ENCODE measurements around the gene DOC2A. TPM values are rescaled to one million over a fixed set of nuclear protein-coding genes. Genes with fewer than 3 reads are reported as not detected.

The DOC2A gene
- total and polyA plus RNA-seq, 11 donors: 0.09 to 1.4 (median 0.88) TPM; not detected in 4

DNA sequence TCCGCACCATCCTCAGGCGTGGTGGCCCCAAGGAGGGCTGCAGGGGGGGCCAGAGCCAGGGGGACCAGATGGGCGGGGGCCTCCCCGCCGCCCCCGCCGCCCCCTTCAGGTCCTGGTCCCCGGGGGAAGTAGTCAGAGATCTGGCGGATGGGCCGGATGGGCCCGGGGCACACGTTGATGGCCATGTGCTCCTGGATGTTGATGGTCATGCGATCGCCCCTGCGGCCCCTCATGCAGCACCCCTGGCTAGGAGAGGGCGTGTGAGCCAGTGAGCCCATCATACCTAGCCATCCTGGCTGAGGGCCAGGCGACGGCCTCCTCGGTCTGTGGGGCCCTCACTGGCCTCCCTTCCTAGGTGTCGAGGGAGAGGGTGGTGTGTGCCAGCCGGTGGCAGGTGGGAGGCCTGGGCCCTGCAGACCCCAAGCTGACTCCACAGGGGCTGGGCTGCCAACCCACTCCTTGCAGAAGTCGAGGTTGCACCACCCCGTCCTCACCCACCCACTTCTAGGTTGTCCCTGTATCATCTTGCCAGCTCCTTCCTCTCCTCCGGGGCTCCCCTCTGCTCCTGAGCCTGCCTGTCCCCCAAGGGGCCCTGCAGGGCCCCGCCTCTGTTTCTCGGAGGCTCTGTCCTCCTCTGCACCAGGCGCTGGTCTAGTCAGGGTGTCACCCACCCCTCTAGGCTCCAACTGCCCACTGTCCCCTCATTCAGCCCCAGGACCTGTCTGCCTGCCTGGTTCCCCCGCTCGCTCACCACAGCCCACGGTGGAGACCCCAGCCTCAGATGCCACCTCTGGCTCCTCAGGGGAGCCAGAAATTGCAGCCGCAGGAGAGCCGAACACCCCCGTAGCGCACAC lies 610 bp downstream of the DOC2A start:
- ATAC-seq (no peak), DNase-seq (peak in 1 of 5 donors; percentile 49)
- TF ChIP-seq POLR2A (IDR thresholded peaks at IDR 0.05): no peak
- TF ChIP-seq, protein P1, sequence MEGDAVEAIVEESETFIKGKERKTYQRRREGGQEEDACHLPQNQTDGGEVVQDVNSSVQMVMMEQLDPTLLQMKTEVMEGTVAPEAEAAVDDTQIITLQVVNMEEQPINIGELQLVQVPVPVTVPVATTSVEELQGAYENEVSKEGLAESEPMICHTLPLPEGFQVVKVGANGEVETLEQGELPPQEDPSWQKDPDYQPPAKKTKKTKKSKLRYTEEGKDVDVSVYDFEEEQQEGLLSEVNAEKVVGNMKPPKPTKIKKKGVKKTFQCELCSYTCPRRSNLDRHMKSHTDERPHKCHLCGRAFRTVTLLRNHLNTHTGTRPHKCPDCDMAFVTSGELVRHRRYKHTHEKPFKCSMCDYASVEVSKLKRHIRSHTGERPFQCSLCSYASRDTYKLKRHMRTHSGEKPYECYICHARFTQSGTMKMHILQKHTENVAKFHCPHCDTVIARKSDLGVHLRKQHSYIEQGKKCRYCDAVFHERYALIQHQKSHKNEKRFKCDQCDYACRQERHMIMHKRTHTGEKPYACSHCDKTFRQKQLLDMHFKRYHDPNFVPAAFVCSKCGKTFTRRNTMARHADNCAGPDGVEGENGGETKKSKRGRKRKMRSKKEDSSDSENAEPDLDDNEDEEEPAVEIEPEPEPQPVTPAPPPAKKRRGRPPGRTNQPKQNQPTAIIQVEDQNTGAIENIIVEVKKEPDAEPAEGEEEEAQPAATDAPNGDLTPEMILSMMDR (IDR thresholded peaks at IDR 0.05): no peak
- Histone ChIP-seq H3K9me3 (no peaks in the 10 kb centered on the region), H3K27ac (no peak overlapping the region), H3K4me3 (peak overlapping the region in 11 of 12 donors; percentile 23 to 52 (median 40)), H3K36me3 (no peaks in the 10 kb centered on the region), H3K4me1 (peaks cover 2 to 30% (median 12%) of the 10 kb centered on the region in 12 donors), H3K27me3 (peaks cover 20 to 44% (median 41%) of the 10 kb centered on the region in 9 donors)
- intact Hi-C loops (cut with DNase I): loop anchor here in 5 of 10 donors (5.0 to 10.0 kb wide), 7 partner anchors 55 to 308 kb away; partner anchors contain the start of genes KCTD13 (in 4 of the 5), CDIPT (in 3 of the 5), PAGR1 (in 1 of the 5) and PRRT2 (in 1 of the 5)
- WGBS, 4 donors: 6 to 18% (median 16%) methylated on average over 9 to 34 of the region's 34 CpGs

DNA sequence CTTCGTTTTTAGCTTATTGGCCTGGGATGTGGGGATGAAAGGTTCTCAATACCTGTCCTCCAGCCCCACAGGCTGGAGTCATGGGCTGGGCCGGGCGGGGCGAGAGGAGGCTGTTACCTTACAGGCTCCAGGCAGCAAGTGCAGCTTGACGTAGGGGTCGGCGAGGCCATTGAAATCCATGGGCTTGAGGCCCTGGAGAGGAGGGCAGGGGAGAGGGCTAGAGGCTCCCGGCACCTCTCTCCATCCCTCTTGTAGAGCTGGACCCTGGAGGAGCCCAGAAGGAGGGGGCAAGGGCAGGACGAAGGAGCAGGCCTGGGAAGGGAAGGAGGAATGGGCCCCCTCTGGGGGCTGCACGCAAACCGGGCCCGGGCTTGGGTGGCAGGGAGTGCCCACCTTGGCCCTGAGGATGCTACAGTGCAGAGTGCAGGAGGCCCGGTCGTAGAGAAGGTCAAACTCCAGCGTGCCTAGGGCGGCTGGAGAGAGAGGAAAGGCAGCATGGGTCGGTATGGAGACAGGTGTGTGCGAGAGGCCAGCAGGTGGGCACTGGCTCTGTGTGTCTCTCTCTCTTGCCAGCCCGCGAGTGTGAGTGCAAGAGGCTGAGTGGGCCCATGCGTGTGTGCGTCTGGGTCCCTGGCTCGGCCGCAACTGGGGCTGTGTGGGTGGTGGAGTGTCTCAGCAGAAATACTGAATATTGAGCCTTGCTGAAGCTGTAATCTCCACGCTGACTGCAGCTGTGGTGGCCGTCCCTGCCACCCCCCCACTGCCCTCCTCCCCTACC lies 1.6 kb downstream of the DOC2A start:
- Histone ChIP-seq H3K36me3 (peaks cover 0 to 1% (median 0%) of the 10 kb centered on the region in 9 donors), H3K9me3 (no peaks in the 10 kb centered on the region), H3K4me1 (peaks cover 2 to 31% (median 12%) of the 10 kb centered on the region in 12 donors), H3K4me3 (no peak overlapping the region), H3K27ac (no peak overlapping the region), H3K27me3 (peaks cover 20 to 44% (median 41%) of the 10 kb centered on the region in 9 donors)
- intact Hi-C loops (cut with DNase I): loop anchor here in 5 of 10 donors (5.0 to 10.0 kb wide), 7 partner anchors 54 to 307 kb away; partner anchors contain the start of genes KCTD13 (in 4 of the 5), CDIPT (in 3 of the 5), PAGR1 (in 1 of the 5) and PRRT2 (in 1 of the 5)
- 47 to 52% (median 51%) methylated on average over 26 of the region's 26 CpGs for WGBS, 4 donors
- DNase-seq: no peak
- no peak for TF ChIP-seq POLR2A (IDR thresholded peaks at IDR 0.05)
- TF ChIP-seq, protein P1 (IDR thresholded peaks at IDR 0.05): no peak
- ATAC-seq: no peak

DNA sequence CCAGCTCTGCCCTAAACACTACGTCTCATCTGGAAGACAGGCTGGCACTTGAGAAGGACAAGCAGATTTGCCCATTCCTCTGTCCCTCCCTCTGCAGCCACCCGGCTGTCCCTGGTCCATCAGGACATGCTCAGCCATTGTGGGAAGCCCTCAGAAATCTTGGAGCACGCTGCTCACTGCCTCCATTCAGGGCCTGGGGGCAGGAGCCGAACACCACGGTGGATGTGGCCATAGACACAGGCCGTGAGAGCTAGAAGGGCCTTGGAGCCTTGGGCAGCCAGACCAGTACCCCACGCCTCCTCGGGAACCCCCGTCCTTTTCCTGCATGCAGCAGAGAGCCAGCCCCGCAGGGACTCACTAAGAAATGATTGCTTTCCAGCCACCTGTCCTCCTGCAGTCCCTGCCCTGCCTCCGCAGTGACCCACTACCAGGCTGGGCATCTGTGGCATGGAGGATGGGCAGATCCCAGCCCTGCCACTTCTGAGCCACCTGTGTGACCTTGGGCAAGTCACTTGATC lies 3.4 kb downstream of the DOC2A start:
- TF ChIP-seq, protein P1 (IDR thresholded peaks at IDR 0.05): no peak
- TF ChIP-seq POLR2A (IDR thresholded peaks at IDR 0.05): no peak
- peaks cover 20 to 43% (median 37%) of the 10 kb centered on the region in 9 donors for H3K27me3 ChIP-seq
- WGBS, 4 donors: 72 to 81% (median 75%) methylated on average over 7 to 11 of the region's 11 CpGs
- H3K27ac ChIP-seq: no peak overlapping the region
- H3K4me1 ChIP-seq: peaks cover 2 to 31% (median 12%) of the 10 kb centered on the region in 12 donors
- ATAC-seq (no peak), DNase-seq (no peak)
- H3K9me3 ChIP-seq: no peaks in the 10 kb centered on the region
- H3K36me3 ChIP-seq: peaks cover 0 to 10% (median 0%) of the 10 kb centered on the region in 9 donors
- intact Hi-C loops (cut with DNase I): loop anchor here in 5 of 10 donors (5.0 to 10.0 kb wide), 7 partner anchors 53 to 305 kb away; partner anchors contain the start of genes KCTD13 (in 4 of the 5), CDIPT (in 3 of the 5), PAGR1 (in 1 of the 5) and PRRT2 (in 1 of the 5)
- H3K4me3 ChIP-seq: no peak overlapping the region
